ENCODE measurements around the gene BFSP2.
A peak's percentile ranks its signal among the peaks of the same experiment; 100 is the strongest.
"Not testable (repeated sequence)": the region's sequence is repeated elsewhere in the genome, so short reads cannot be mapped to it uniquely, and the experiment has no call there.

Gene BFSP2

GRCh38 chr3:133469140-133469731, 69.4 kb downstream of the BFSP2 start:
- intact Hi-C loops (cut with DNase I), result no loop called here
- no peak for DNase-seq

GRCh38 chr3:133472242-133472641, 72.4 kb downstream of the BFSP2 start:
- intact Hi-C loops (cut with DNase I), result no loop called here
- DNase-seq, result no peak

GRCh38 chr3:133472889-133473288, 73.0 kb downstream of the BFSP2 start:
- no peak for DNase-seq
- intact Hi-C loops (cut with DNase I), result no loop called here

DNA sequence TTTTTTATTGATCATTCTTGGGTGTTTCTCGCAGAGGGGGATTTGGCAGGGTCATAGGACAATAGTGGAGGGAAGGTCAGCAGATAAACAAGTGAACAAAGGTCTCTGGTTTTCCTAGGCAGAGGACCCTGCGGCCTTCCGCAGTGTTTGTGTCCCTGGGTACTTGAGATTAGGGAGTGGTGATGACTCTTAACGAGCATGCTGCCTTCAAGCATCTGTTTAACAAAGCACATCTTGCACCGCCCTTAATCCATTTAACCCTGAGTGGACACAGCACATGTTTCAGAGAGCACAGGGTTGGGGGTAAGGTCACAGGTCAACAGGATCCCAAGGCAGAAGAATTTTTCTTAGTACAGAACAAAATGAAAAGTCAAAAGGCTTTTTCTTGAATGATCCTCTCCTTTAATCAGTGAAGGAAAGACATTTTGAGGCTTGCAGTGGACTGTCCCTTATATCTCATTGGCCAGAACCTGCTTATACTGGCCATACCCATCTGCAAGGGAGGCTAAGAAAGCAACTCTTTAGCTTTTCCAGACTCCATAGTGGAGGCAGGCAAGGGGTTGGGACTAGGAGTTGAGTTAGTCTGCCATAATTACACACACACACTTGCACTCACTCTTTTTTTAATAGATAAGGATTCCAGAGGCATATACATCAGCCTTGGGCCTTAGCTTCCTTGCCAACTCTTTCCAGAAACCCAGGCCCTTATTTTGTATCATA, 73.8 kb downstream of the BFSP2 start:
- intact Hi-C loops (cut with DNase I); DNase-seq: not testable (repeated sequence)

DNA sequence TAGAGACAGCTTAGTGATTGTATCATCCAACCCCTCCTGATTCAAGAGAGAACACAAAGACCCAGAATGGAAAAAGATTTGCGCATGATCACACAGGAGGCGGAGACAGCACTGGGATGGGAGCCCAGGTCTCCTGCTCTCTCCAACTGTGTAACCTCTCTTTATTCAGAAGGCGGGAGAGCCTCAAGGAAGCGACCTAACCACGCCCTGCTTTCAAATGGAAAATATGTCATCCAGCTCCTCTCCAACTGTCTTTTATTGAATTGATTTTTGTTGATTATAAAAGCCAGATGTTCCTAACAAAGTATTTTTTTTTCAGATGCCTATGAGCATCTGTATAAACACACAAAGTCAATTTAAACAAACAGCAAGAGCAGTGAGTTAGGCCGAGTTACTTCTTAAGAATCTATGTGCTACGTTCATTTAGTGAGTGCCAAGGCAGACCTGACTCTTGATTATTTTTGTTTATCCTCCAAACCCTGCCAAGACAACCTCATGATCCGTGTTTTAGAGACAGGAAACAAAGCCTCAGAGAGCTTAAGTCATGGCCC, 74.5 kb downstream of the BFSP2 start:
- intact Hi-C loops (cut with DNase I), result no loop called here
- peak in 5 of 42 donors; percentile 11 to 47 (median 22) for DNase-seq

DNA sequence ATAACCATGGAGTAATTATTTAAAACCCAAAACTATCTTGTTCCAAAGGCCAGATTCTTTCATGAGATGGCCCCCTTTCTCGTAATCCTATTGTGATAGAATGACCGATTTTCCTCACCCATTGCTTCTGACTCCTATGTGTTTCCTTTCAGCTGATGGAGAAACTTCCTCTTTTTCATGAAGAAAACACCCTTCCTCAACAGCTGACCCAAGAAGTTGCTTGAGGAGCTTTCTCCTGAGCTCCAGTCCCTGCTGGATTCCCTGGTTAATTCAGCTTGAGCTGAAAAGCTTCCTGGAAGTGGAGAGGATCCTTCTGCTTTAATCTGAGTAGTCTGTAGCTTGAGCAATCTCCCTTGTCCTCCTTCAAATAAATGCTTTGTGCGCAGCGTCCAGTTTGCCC, 75.0 kb downstream of the BFSP2 start:
- intact Hi-C loops (cut with DNase I), result no loop called here

GRCh38 chr3:133475245-133476010, 75.6 kb downstream of the BFSP2 start:
- no peak for DNase-seq
- intact Hi-C loops (cut with DNase I), result no loop called here

More for the DNA sequence above, 75.0 kb downstream of the BFSP2 start:
- DNase-seq, result no peak

DNA sequence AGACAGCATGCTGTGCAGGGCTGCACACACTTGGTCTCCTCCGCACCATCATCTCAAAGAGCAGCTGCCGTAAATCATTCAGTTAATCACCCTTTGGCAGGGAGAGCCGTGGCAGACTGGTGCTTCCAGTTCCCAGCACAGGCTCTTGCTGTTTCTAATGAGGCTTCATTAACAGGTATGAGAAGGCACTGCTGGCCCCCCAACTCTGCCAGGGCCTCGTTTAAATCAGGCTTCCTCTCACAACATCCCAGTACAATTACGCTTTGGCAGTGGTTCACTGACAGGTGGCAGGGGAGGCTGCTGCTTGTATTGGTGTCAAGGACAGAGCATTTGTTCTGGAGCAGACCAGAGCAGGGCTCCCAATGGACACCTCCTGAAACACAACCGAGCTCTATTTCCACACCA, 77.1 kb downstream of the BFSP2 start:
- DNase-seq, result peak in 1 of 42 donors; percentile 19
- intact Hi-C loops (cut with DNase I), result no loop called here

DNA sequence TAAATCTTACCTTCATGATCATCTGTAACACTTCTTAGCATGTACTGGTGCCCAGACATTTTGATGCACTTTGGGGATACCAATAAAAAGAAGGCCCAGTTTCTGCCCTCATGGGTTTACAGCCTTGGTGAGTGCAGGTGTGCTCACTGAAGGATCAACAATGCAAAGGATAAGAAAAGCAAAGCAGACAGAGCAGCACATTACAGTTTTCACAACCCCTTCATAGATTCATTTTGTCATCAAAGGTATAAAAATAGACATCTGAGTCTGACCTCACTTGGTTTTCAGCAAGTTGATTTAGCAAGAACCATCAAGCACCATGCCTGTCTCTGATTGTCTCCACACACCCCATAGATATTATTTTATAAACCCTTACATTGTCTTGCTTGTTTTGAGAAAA, 77.6 kb downstream of the BFSP2 start:
- no peak for DNase-seq
- intact Hi-C loops (cut with DNase I), result no loop called here

GRCh38 chr3:133478624-133479023, 78.8 kb downstream of the BFSP2 start:
- no peak for DNase-seq
- intact Hi-C loops (cut with DNase I), result no loop called here

DNA sequence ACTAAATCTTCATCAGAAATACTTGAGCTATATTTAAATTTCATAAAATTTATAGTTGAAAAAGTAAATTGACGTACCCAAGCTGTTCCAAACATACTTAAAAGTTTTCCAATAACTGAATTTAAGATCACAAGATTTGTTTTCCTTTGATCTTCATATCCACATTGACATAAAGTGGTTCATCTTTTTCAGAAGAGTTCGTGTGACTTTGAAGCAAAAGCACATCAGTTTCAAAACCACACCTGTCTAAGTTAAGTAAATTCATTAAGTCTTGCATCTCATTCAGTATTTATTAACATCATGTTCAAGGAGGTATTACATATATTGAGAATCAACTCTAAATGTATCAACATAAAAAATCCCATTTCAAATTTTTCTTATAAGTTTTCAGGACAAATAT, 79.5 kb downstream of the BFSP2 start:
- intact Hi-C loops (cut with DNase I), result no loop called here
- no peak for DNase-seq

DNA sequence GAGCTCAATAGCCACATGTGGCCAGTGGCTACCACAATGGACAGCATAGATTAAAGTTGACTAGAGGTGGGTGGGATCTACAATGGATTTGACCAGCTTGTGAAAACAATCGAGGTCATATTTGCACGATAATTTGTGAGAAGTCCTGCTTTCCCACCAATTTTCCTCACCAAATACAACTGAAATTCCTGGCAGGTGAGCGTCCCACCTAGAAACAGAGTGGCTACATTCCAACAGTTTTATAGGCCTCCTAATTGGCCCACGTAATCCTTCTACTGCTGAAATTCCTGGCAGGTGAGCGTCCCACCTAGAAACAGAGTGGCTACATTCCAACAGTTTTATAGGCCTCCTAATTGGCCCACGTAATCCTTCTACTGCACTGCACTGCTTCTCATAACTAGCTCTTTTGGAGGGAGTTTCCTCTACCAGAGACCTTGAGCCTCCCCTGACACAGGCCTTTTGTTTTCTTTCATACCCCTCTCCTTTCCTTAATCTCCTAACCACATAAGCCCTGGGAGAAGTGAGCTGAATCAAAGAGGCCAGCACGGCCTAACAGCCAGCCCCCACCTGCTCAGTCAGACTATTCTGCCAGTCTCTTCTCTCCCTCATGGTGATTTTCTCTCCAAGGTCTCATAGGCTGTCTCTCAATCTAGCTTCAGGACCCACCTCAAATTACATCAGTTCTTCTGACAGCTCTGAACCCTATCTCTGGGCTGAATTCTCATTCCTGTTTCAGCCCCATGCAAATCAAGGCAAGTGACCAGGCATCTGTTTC, 80.2 kb downstream of the BFSP2 start:
- intact Hi-C loops (cut with DNase I), result no loop called here
- no peak for DNase-seq

DNA sequence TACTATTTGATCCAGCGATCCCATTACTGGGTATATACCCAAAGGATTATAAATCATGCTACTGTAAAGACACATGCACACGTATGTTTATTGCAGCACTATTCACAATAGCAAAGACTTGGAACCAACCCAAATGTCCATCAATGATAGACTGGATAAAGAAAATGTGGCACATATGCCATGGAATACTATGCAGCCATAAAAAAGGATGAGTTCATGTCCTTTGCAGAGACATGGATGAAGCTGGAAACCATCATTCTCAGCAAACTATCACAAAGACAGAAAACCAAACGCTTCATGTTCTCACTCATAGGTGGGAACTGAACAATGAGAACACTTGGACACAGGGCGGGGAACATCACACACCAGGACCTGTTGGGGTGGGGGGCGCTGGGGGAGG, 82.6 kb downstream of the BFSP2 start:
- intact Hi-C loops (cut with DNase I), result not testable (repeated sequence)

GRCh38 chr3:133486658-133487057, 86.8 kb downstream of the BFSP2 start:
- intact Hi-C loops (cut with DNase I), result no loop called here
- DNase-seq, result no peak

More for the DNA sequence above, 82.6 kb downstream of the BFSP2 start:
- DNase-seq, result not testable (repeated sequence)

DNA sequence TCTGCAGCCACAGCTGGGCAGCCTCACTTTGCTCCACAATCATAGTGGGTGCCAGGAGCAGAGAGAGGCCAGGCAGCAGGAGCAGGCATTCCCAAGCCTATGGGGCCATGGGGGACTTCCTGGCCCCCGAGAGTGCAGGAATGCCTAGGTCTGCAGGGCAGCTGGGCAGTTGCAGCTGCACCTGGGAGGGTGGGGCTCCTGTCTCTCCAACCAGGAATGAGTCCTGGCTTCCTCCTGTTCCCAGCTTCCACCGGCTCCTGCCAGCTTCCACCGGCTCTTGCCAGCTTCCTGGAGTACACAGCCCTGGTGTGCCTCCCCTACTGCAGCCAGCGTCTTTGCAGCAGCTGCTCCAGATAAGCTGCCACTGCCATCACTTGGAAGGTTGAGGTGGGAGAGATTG, 87.3 kb downstream of the BFSP2 start:
- DNase-seq, result no peak
- intact Hi-C loops (cut with DNase I), result no loop called here

DNA sequence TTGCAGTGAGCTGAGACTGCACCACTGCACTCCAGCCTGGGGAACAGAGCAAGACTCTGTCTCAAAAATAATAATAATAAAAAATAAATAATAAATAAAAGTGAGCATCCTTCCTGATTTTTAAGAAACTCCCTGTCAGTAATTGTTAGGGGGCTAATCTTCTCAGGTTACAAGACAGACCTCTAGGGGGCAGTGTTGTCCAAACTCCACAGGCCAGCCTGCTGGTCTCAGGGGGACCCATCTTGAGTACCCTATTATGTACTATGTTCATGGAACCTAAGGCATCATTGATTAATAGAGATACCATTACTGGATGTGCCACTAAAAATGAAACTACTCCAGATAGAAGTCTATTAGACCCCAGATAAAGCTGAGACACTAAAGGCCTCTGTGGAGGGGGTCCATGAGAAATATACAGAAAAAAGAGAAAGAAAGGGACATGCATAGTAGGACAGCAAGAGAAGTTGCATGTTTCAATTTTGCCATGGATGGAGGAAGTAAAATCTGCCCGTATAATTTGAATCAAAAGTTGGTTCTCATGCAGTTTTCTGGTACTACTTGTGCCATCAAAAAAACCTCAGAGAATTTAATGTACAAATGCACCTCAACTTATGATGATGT, 88.2 kb downstream of the BFSP2 start:
- peak in 2 of 42 donors; percentile 21 to 51 for DNase-seq
- intact Hi-C loops (cut with DNase I), result no loop called here

DNA sequence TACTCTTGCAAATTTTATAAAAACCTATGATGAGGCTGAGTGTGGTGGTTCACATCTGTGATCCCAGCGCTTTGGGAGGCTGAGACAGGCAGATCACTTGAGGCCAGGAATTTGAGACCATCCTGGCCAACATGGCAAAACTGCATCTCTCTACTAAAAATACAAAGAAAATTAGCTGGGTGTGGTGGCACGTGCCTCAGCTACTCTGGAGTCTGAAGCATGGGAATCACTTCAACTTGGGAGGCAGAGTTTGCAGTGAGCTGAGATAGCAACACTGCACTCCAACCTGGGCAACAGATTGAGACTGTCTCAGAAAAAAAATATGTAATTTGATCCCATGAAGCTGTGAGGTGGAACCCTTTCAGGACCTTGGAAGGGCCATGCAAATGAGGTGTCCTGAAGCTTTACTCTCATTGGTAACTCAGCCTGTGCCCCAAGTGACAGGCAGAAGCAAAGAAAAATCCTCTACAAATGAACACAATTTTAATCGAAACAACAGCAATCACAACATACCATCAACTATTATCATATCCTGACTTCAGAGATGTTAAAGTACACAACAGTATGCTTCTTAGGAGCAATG, 89.0 kb downstream of the BFSP2 start:
- no peak for DNase-seq
- intact Hi-C loops (cut with DNase I), result no loop called here

- no peak for DNase-seq
- intact Hi-C loops (cut with DNase I), result no loop called here
These were observed 89.7 kb downstream of the BFSP2 start for GRCh38 chr3:133489466-133490085.
